PC-3 (cell line): ENCODE measurements around the gene MKNK1. TPM values are rescaled to one million over a fixed set of nuclear protein-coding genes. Genes with fewer than 3 reads are reported as not detected.

ENCODE experiments used
- ATAC-seq: fragments of 200-7000 bp; cut with Tn5 transposase; 2 replicates; pipeline ENCODE4 v1.9.1; 2020; ENCODE audit warnings: mild to moderate bottlenecking, moderate library complexity
- BruUV-seq: library from RNA; stranded (reverse); fragments of 400-500 nt; replicated peaks from 2 replicates; lab custom pipeline; 2021; lab: Mats Ljungman, UMichigan
- CTCF ChIA-PET: fragments of 300-600 bp; sonication (Branson Sonifier 250); formaldehyde crosslinking; loops from one replicate; lab custom pipeline; 2022; ENCODE audit warnings: antibody characterized with exemption; lab: Charles Lee
- POLR2A ChIA-PET: fragments of 300-600 bp; sonication (Branson Sonifier 250); formaldehyde crosslinking; loops from one replicate; lab custom pipeline; 2022; ENCODE audit warnings: antibody characterized with exemption; ENCODE audit not compliant: unreplicated experiment; lab: Charles Lee
- DNase-seq: peaks from one replicate; pipeline ENCODE4 v3.0.0-alpha.2; 2015
- H2AFZ ChIP-seq: fragments of 300-600 bp; sonication (generic); 2 replicates; pipeline ENCODE4 v1.6.0; 2016; ENCODE audit warnings: antibody characterized with exemption, low read length
- H3F3A ChIP-seq: fragments of 300-600 bp; sonication (generic); one replicate; pipeline ENCODE4 v1.6.0; 2017; ENCODE audit warnings: antibody characterized with exemption, low read length, control low read depth, mild to moderate bottlenecking; ENCODE audit not compliant: unreplicated experiment
- H3K27ac ChIP-seq: fragments of 300-600 bp; sonication (generic); 2 replicates; pipeline ENCODE4 v1.5.1; 2016; ENCODE audit warnings: mild to moderate bottlenecking, low read length
- H3K27me3 ChIP-seq: fragments of 300-600 bp; sonication (generic); 2 replicates; pipeline ENCODE4 v1.6.1; 2016; ENCODE audit warnings: low read length, mixed read lengths
- H3K36me3 ChIP-seq: fragments of 300-600 bp; sonication (generic); 2 replicates; pipeline ENCODE4 v1.6.1; 2016; ENCODE audit warnings: low read depth, mixed run types, low read length, mixed read lengths
- H3K4me1 ChIP-seq: fragments of 300-600 bp; sonication (generic); 2 replicates; pipeline ENCODE4 v1.5.1; 2016; ENCODE audit warnings: low read length; ENCODE audit not compliant: insufficient read depth
- H3K4me2 ChIP-seq: fragments of 300-600 bp; sonication (generic); 2 replicates; pipeline ENCODE4 v1.6.0; 2016; ENCODE audit warnings: low read length
- H3K4me3 ChIP-seq: fragments of 300-600 bp; sonication (generic); 2 replicates; pipeline ENCODE4 v1.5.1; 2016; ENCODE audit warnings: mild to moderate bottlenecking, low read length, mixed read lengths
- H3K79me2 ChIP-seq: fragments of 300-600 bp; sonication (generic); 2 replicates; pipeline ENCODE4 v1.6.1; 2017; ENCODE audit warnings: low read length, mixed read lengths
- H3K9ac ChIP-seq: fragments of 300-600 bp; sonication (generic); 2 replicates; pipeline ENCODE4 v1.6.0; 2016; ENCODE audit warnings: mild to moderate bottlenecking, low read length
- H3K9me2 ChIP-seq: fragments of 300-600 bp; sonication (generic); replicated peaks from 2 replicates; pipeline ENCODE4 v1.6.1; 2016; ENCODE audit warnings: mixed run types, low read length, mixed read lengths
- H3K9me3 ChIP-seq: fragments of 300-600 bp; sonication (generic); 2 replicates; pipeline ENCODE4 v1.6.1; 2016; ENCODE audit warnings: low read length, mixed read lengths
- H4K20me1 ChIP-seq: fragments of 300-600 bp; sonication (generic); 2 replicates; pipeline ENCODE4 v1.6.1; 2016; ENCODE audit warnings: low read length, mixed read lengths
- EZH2 ChIP-seq: fragments of 300-600 bp; sonication (generic); IDR thresholded peaks from one replicate; pipeline ENCODE4 v1.6.1; 2017; ENCODE audit warnings: antibody characterized with exemption, mild to moderate bottlenecking, low read length; ENCODE audit not compliant: unreplicated experiment
- EZH2phosphoT487 ChIP-seq: fragments of 300-600 bp; sonication (generic); IDR thresholded peaks from 2 replicates; pipeline ENCODE4 v1.6.1; 2018; ENCODE audit warnings: mild to moderate bottlenecking, antibody characterized with exemption, low read length, borderline replicate concordance
- intact Hi-C: fragments of 100-400 bp; cut with micrococcal nuclease; formaldehyde crosslinking; loops from 2 replicates; pipeline ENCODE4 v1.9.0; 2023
- total RNA-seq: library from RNA; depleted of rRNA; stranded (reverse); fragments of >200 nt; gene quantifications from 2 replicates; pipeline ENCODE4 v1.2.3, GENCODE V29; 2014
- TF ChIP-seq, protein P1 (sequence below): fragments of 300-600 bp; sonication (generic); conservative IDR thresholded peaks from 2 replicates; pipeline ENCODE4 v1.5.1; 2017; ENCODE audit warnings: antibody characterized with exemption, low read depth, mild to moderate bottlenecking, low read length

Gene MKNK1
- total RNA-seq, 1 experiment from 2014 or later, result 36.8 TPM

GRCh38 chr1:46595127-46595526 is 8.9 kb downstream of the MKNK1 start:
- H3K9me3 ChIP-seq, result no peaks in the 10 kb centered on the region
- 0 out of 2 replicates have a peak, but pooled peaks cover 5% of the 10 kb centered on the region for H3K79me2 ChIP-seq
- ATAC-seq (no peak), DNase-seq (no peak)
- no TSS peak for BruUV-seq
- no peak overlapping the region for H2AFZ ChIP-seq
- H3K36me3 ChIP-seq, result peaks cover 25% of the 10 kb centered on the region; the same call in 1 of the 2 replicates
- H3K4me2 ChIP-seq, result no peak overlapping the region
- TF ChIP-seq, protein P1, sequence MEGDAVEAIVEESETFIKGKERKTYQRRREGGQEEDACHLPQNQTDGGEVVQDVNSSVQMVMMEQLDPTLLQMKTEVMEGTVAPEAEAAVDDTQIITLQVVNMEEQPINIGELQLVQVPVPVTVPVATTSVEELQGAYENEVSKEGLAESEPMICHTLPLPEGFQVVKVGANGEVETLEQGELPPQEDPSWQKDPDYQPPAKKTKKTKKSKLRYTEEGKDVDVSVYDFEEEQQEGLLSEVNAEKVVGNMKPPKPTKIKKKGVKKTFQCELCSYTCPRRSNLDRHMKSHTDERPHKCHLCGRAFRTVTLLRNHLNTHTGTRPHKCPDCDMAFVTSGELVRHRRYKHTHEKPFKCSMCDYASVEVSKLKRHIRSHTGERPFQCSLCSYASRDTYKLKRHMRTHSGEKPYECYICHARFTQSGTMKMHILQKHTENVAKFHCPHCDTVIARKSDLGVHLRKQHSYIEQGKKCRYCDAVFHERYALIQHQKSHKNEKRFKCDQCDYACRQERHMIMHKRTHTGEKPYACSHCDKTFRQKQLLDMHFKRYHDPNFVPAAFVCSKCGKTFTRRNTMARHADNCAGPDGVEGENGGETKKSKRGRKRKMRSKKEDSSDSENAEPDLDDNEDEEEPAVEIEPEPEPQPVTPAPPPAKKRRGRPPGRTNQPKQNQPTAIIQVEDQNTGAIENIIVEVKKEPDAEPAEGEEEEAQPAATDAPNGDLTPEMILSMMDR, result no peak
- TF ChIP-seq EZH2phosphoT487, result no peak
- TF ChIP-seq EZH2, result no peak
- H4K20me1 ChIP-seq, result no peaks in the 10 kb centered on the region
- H3K4me3 ChIP-seq, result no peak overlapping the region
- intact Hi-C loops, result no loop called here
- no peaks in the 10 kb centered on the region for H3F3A ChIP-seq
- ChIA-PET POLR2A (no interaction called here), CTCF (no interaction called here)
- H3K9ac ChIP-seq, result no peak overlapping the region
- H3K4me1 ChIP-seq, result no peaks in the 10 kb centered on the region
- H3K9me2 ChIP-seq, result no peaks in the 10 kb centered on the region
- H3K27me3 ChIP-seq, result no peaks in the 10 kb centered on the region
- H3K27ac ChIP-seq, result no peak overlapping the region

- H3K79me2 ChIP-seq, result no peaks in the 10 kb centered on the region
- peaks cover 27% of the 10 kb centered on the region; the same call in 1 of the 2 replicates for H3K36me3 ChIP-seq
- H3K9me3 ChIP-seq, result no peaks in the 10 kb centered on the region
- H3K9ac ChIP-seq, result no peak overlapping the region
- no peak for ATAC-seq
- no peak for TF ChIP-seq EZH2phosphoT487
- TF ChIP-seq, protein P1, result no peak
- no peak for TF ChIP-seq EZH2
- no peaks in the 10 kb centered on the region for H4K20me1 ChIP-seq
- H3K27me3 ChIP-seq, result no peaks in the 10 kb centered on the region
- no peak for DNase-seq
- no TSS peak for BruUV-seq
- H3F3A ChIP-seq, result no peaks in the 10 kb centered on the region
- no peak overlapping the region for H3K4me3 ChIP-seq
- no peaks in the 10 kb centered on the region for H3K4me1 ChIP-seq
- no peak overlapping the region for H2AFZ ChIP-seq
- H3K9me2 ChIP-seq, result no peaks in the 10 kb centered on the region
- POLR2A ChIA-PET, result no interaction called here
- intact Hi-C loops, result no loop called here
- H3K4me2 ChIP-seq, result no peak overlapping the region
- CTCF ChIA-PET, result no interaction called here
- no peak overlapping the region for H3K27ac ChIP-seq
These were observed 10.0 kb downstream of the MKNK1 start for GRCh38 chr1:46594063-46594462.

DNA sequence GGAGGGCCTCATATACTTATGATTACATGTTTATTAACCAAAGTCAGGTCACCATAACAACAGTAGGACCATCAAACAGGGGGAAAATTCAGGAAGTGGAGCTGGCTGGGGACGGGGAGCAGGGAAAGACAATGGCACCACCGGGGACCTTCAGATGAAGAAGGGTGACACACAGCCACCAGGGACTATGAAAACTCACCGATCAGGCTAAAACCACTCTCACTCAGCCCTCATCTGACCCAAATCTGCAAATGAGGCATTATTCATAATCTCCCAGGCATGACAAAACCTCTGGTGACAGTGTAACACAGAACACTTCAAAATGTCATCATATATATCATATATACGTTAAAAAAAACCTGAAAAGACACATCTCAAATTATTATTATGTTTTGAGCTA is 11.2 kb downstream of the MKNK1 start:
- Histone ChIP-seq H3K4me1 (no peaks in the 10 kb centered on the region), H3K79me2 (no peaks in the 10 kb centered on the region), H3F3A (no peaks in the 10 kb centered on the region), H4K20me1 (no peaks in the 10 kb centered on the region), H3K9me3 (no peaks in the 10 kb centered on the region), H3K36me3 (peaks cover 29% of the 10 kb centered on the region), H3K9ac (no peak overlapping the region), H2AFZ (no peak overlapping the region), H3K4me2 (no peak overlapping the region), H3K27ac (no peak overlapping the region), H3K9me2 (no peaks in the 10 kb centered on the region), H3K4me3 (no peak overlapping the region), H3K27me3 (no peaks in the 10 kb centered on the region)
- ATAC-seq, result no peak
- DNase-seq, result no peak
- TF ChIP-seq EZH2phosphoT487 (no peak), EZH2 (no peak)
- TF ChIP-seq, protein P1, result no peak
- intact Hi-C loops, result no loop called here
- POLR2A ChIA-PET, result no interaction called here
- BruUV-seq, result no TSS peak
- CTCF ChIA-PET, result no interaction called here
